HCT116 (cell line): ENCODE measurements around the gene FBXL7. TPM values are rescaled to one million over a fixed set of nuclear protein-coding genes. Genes with fewer than 3 reads are reported as not detected.

Experiments used
- ATAC-seq: fragments of 200-7000 bp; cut with Tn5 transposase; 2 replicates; pipeline ENCODE4 v1.9.1; 2020; ENCODE audit warnings: mild to moderate bottlenecking, moderate library complexity
- BruUV-seq: library from RNA; stranded (reverse); fragments of 400-500 nt; replicated peaks from 2 replicates; lab custom pipeline; 2021; lab: Mats Ljungman, UMichigan
- CTCF ChIA-PET: fragments of 300-600 bp; sonication (Branson Sonifier 250); formaldehyde crosslinking; loops from one replicate; lab custom pipeline; 2021; ENCODE audit warnings: antibody characterized with exemption; lab: Charles Lee
- POLR2A ChIA-PET: fragments of 300-600, 350-600 bp; sonication (Branson Sonifier 250); formaldehyde crosslinking; loops from one replicate; lab custom pipeline; 2021; ENCODE audit warnings: antibody characterized with exemption; lab: Charles Lee
- RAD21 ChIA-PET, 2 experiments: fragments of 300-600 bp; sonication (Branson Sonifier 250); formaldehyde crosslinking; loops; one replicate each; lab custom pipeline; 2023; ENCODE audit warnings: low total read pairs in 2 of 2; ENCODE audit not compliant: uncharacterized antibody in 2 of 2, unreplicated experiment in 2 of 2, low non-redundant PET in 1 of 2; lab: Charles Lee
- DNase-seq: peaks from one replicate; pipeline ENCODE4 v3.0.0-alpha.2; 2010; ENCODE audit warnings: low read depth, low spot score
- H2AFZ ChIP-seq: fragments of 200-600 bp; shearing (Covaris generic), sonication (generic); 2 replicates; pipeline ENCODE4 v1.6.1; 2017; ENCODE audit warnings: low read depth, mixed run types, mixed read lengths, antibody characterized with exemption, low read length; ENCODE audit not compliant: poor library complexity, severe bottlenecking
- H3K27ac ChIP-seq: 2 replicates; pipeline ENCODE4 v1.5.1; 2012; ENCODE audit warnings: low read depth, low read length
- H3K27me3 ChIP-seq: fragments of 200-600 bp; sonication (generic); 2 replicates; pipeline ENCODE4 v1.6.1; 2016; ENCODE audit warnings: mixed run types, low read length, mixed read lengths; ENCODE audit not compliant: insufficient read depth
- H3K36me3 ChIP-seq, 2 experiments: fragments of 200-500 bp in 1 of 2; fragments of 200-600 bp in 1 of 2; sonication (Bioruptor generic) in 1 of 2; sonication (generic) in 1 of 2; 2 replicates each; pipeline versions ENCODE4 v1.5.1 to v1.6.1; 2014 to 2016; ENCODE audit warnings: low read length in 2 of 2, inconsistent platforms in 1 of 2, mixed read lengths in 1 of 2, mixed run types in 1 of 2; ENCODE audit not compliant: insufficient read depth in 2 of 2, control insufficient read depth in 1 of 2
- H3K4me1 ChIP-seq, 2 experiments: fragments of 200-600 bp in 1 of 2; sonication (generic) in 1 of 2; 2 replicates each; pipeline versions ENCODE4 v1.5.1 to v1.6.1; 2012 to 2017; ENCODE audit warnings: low read length in 2 of 2, inconsistent platforms in 1 of 2, mild to moderate bottlenecking in 1 of 2, mixed read lengths in 1 of 2, mixed run types in 1 of 2, moderate library complexity in 1 of 2; ENCODE audit not compliant: insufficient read depth in 2 of 2, control insufficient read depth in 1 of 2
- H3K4me2 ChIP-seq: fragments of 200-600 bp; sonication (generic); 2 replicates; pipeline ENCODE4 v1.6.1; 2017; ENCODE audit warnings: mixed run types, low read length, mixed read lengths
- H3K4me3 ChIP-seq, 2 experiments: fragments of 200-600 bp in 1 of 2; sonication (generic) in 1 of 2; replicated peaks in 1 of 2; 2 replicates each; pipeline ENCODE4 v1.5.1; 2011 to 2016; ENCODE audit warnings: low read length in 2 of 2, control low read depth in 1 of 2, low read depth in 1 of 2, mild to moderate bottlenecking in 1 of 2, mixed read lengths in 1 of 2, mixed run types in 1 of 2
- H3K79me2 ChIP-seq: fragments of 200-600 bp; sonication (generic); 2 replicates; pipeline ENCODE4 v1.6.1; 2017; ENCODE audit warnings: mild to moderate bottlenecking, mixed run types, low read length, moderate library complexity, mixed read lengths; ENCODE audit not compliant: insufficient read depth
- H3K9ac ChIP-seq: fragments of 200-600 bp; sonication (generic); 2 replicates; pipeline ENCODE4 v1.6.1; 2016; ENCODE audit warnings: low read length, mixed read lengths
- H3K9me2 ChIP-seq: fragments of 200-600 bp; sonication (generic), shearing (Covaris generic); 2 replicates; pipeline ENCODE4 v1.6.1; 2017; ENCODE audit warnings: mixed run types, mild to moderate bottlenecking, moderate library complexity; ENCODE audit not compliant: insufficient read depth
- H3K9me3 ChIP-seq, 2 experiments: fragments of 200-500 bp in 1 of 2; fragments of 200-600 bp in 1 of 2; sonication (Bioruptor generic) in 1 of 2; sonication (generic) in 1 of 2; 2 replicates each; pipeline ENCODE4 v1.6.1; 2014 to 2017; ENCODE audit warnings: low read length in 2 of 2, mixed read lengths in 2 of 2, inconsistent platforms in 1 of 2, low read depth in 1 of 2, mild to moderate bottlenecking in 1 of 2, mixed run types in 1 of 2, moderate library complexity in 1 of 2; ENCODE audit not compliant: control insufficient read depth in 1 of 2, insufficient read depth in 1 of 2
- H4K20me1 ChIP-seq: fragments of 200-600 bp; sonication (generic), shearing (Covaris generic); 2 replicates; pipeline ENCODE4 v1.6.1; 2017; ENCODE audit warnings: mixed run types, mild to moderate bottlenecking, moderate library complexity; ENCODE audit not compliant: insufficient read depth
- CEBPB ChIP-seq: IDR thresholded peaks from 2 replicates; pipeline ENCODE4 v1.6.1; 2012; ENCODE audit warnings: low read depth
- CTCF ChIP-seq, 3 experiments: fragments of 200-600 bp in 1 of 3; sonication (generic) in 1 of 3; IDR thresholded peaks in 2 of 3; conservative IDR thresholded peaks in 1 of 3; 2 replicates each; pipeline ENCODE4 v1.5.1; 2012 to 2017; ENCODE audit warnings: low read depth in 2 of 3, low read length in 2 of 3, antibody characterized with exemption in 1 of 3, borderline replicate concordance in 1 of 3, control low read depth in 1 of 3, mild to moderate bottlenecking in 1 of 3, mixed read lengths in 1 of 3, mixed run types in 1 of 3, moderate library complexity in 1 of 3; ENCODE audit not compliant: insufficient read depth in 1 of 3
- EZH2phosphoT487 ChIP-seq: fragments of 200-600 bp; IDR thresholded peaks from 2 replicates; pipeline ENCODE4 v1.6.1; 2018; ENCODE audit warnings: antibody characterized with exemption, borderline replicate concordance
- FOSL1 ChIP-seq: IDR thresholded peaks from 2 replicates; pipeline ENCODE4 v1.6.1; 2012; ENCODE audit warnings: low read depth
- MAX ChIP-seq: IDR thresholded peaks from 2 replicates; pipeline ENCODE4 v1.6.1; 2012
- POLR2A ChIP-seq: IDR thresholded peaks from 2 replicates; pipeline ENCODE4 v1.7.0; 2011; ENCODE audit warnings: borderline replicate concordance; ENCODE audit not compliant: insufficient read depth, insufficient read length; ENCODE audit errors: extremely low read depth
- POLR2AphosphoS5 ChIP-seq: IDR thresholded peaks from 2 replicates; pipeline ENCODE4 v1.6.1; 2011; ENCODE audit warnings: mild to moderate bottlenecking, low read depth, low read length, moderate library complexity
- SIN3A ChIP-seq: IDR thresholded peaks from 2 replicates; pipeline ENCODE4 v1.6.1; 2012; ENCODE audit warnings: low read depth
- SP1 ChIP-seq: IDR thresholded peaks from 2 replicates; pipeline ENCODE4 v1.6.1; 2012; ENCODE audit warnings: low read depth
- YY1 ChIP-seq: IDR thresholded peaks from 2 replicates; pipeline ENCODE4 v1.6.1; 2011; ENCODE audit warnings: low read length, low read depth, moderate library complexity, mild to moderate bottlenecking; ENCODE audit not compliant: insufficient replicate concordance; ENCODE audit errors: extremely low read depth
- ZBTB33 ChIP-seq: IDR thresholded peaks from 2 replicates; pipeline ENCODE4 v1.6.1; 2011; ENCODE audit warnings: mild to moderate bottlenecking, low read length, moderate library complexity; ENCODE audit not compliant: insufficient replicate concordance; ENCODE audit errors: extremely low read depth
- ZNF274 ChIP-seq: fragments of 200-500 bp; sonication (Bioruptor generic); IDR thresholded peaks from 2 replicates; pipeline ENCODE4 v1.6.1; 2014; ENCODE audit warnings: mild to moderate bottlenecking, low read depth, low read length, inconsistent platforms
- intact Hi-C: fragments of 100-400 bp; cut with micrococcal nuclease; formaldehyde crosslinking; loops from 2 replicates; pipeline ENCODE4 v1.10.0; 2022
- total RNA-seq: library from RNA; stranded (reverse); gene quantifications from one replicate; pipeline ENCODE4 v1.2.1, GENCODE V29; 2021; ENCODE audit not compliant: unreplicated experiment

FBXL7 gene
- total RNA-seq, 1 experiment from 2014 or later, result 0.05 TPM

GRCh38 chr5:15601274-15601673, 101.3 kb downstream of the FBXL7 start:
- intact Hi-C loops, result no loop called here
- no peak overlapping the region for H3K27ac ChIP-seq
- H3K27me3 ChIP-seq, result no peaks in the 10 kb centered on the region
- no peaks in the 10 kb centered on the region for H4K20me1 ChIP-seq
- no peak overlapping the region for H2AFZ ChIP-seq
- H3K9me3 ChIP-seq, result peaks cover 7 to 23% of the 10 kb centered on the region in 2 experiments; a peak in 2 of 4 replicates
- RAD21 ChIA-PET, result no interaction called here
- CTCF ChIA-PET, result no interaction called here
- H3K4me3 ChIP-seq, result no peak overlapping the region
- no peaks in the 10 kb centered on the region for H3K36me3 ChIP-seq
- POLR2A ChIA-PET, result no interaction called here
- BruUV-seq, result no TSS peak
- H3K4me1 ChIP-seq, result no peaks in the 10 kb centered on the region
- ATAC-seq, result no peak
- TF ChIP-seq POLR2AphosphoS5, result no peak
- no peak for TF ChIP-seq POLR2A
- no peak for TF ChIP-seq YY1
- TF ChIP-seq, all 23 proteins: peak for 0
- no peak overlapping the region for H3K4me2 ChIP-seq
- no peak for DNase-seq
- no peaks in the 10 kb centered on the region for H3K9me2 ChIP-seq
- no peaks in the 10 kb centered on the region for H3K79me2 ChIP-seq
- no peak overlapping the region for H3K9ac ChIP-seq

- no peaks in the 10 kb centered on the region for H3K79me2 ChIP-seq
- H3K4me3 ChIP-seq, result no peak overlapping the region
- ChIA-PET POLR2A (no interaction called here), CTCF (no interaction called here), RAD21 (no interaction called here)
- H4K20me1 ChIP-seq, result no peaks in the 10 kb centered on the region
- H3K36me3 ChIP-seq, result no peaks in the 10 kb centered on the region
- H2AFZ ChIP-seq, result no peak overlapping the region
- H3K9ac ChIP-seq, result no peak overlapping the region
- H3K9me2 ChIP-seq, result no peaks in the 10 kb centered on the region
- no peak for DNase-seq
- BruUV-seq, result no TSS peak
- no peaks in the 10 kb centered on the region for H3K27me3 ChIP-seq
- intact Hi-C loops, result no loop called here
- no peak for ATAC-seq
- H3K9me3 ChIP-seq, result peaks cover 7 to 21% of the 10 kb centered on the region in 2 experiments; a peak in 2 of 4 replicates
- H3K4me1 ChIP-seq, result no peaks in the 10 kb centered on the region
- H3K27ac ChIP-seq, result no peak overlapping the region
- no peak overlapping the region for H3K4me2 ChIP-seq
- TF ChIP-seq SIN3A, result no peak
- no peak for TF ChIP-seq ZNF274
- TF ChIP-seq MAX, result no peak
- no peak for TF ChIP-seq POLR2A
- TF ChIP-seq EZH2phosphoT487, result no peak
- no peak for TF ChIP-seq FOSL1
- TF ChIP-seq CEBPB, result no peak
- no peak for TF ChIP-seq CTCF (IDR thresholded peaks at IDR 0.05 in 2 of 3, conservative IDR thresholded peaks at IDR 0.05 in 1 of 3; ENCODE audit: borderline replicate concordance in 1 of 3, insufficient read depth in 1 of 3, low read depth in 2 of 3, low read length in 2 of 3)
- no peak for TF ChIP-seq POLR2AphosphoS5
- no peak for TF ChIP-seq ZBTB33
- TF ChIP-seq SP1, result no peak
Observed at GRCh38 chr5:15601853-15602252, 101.9 kb downstream of the FBXL7 start.
